Measurements from ENCODE around the gene SH2D3C.

Gene SH2D3C

DNA sequence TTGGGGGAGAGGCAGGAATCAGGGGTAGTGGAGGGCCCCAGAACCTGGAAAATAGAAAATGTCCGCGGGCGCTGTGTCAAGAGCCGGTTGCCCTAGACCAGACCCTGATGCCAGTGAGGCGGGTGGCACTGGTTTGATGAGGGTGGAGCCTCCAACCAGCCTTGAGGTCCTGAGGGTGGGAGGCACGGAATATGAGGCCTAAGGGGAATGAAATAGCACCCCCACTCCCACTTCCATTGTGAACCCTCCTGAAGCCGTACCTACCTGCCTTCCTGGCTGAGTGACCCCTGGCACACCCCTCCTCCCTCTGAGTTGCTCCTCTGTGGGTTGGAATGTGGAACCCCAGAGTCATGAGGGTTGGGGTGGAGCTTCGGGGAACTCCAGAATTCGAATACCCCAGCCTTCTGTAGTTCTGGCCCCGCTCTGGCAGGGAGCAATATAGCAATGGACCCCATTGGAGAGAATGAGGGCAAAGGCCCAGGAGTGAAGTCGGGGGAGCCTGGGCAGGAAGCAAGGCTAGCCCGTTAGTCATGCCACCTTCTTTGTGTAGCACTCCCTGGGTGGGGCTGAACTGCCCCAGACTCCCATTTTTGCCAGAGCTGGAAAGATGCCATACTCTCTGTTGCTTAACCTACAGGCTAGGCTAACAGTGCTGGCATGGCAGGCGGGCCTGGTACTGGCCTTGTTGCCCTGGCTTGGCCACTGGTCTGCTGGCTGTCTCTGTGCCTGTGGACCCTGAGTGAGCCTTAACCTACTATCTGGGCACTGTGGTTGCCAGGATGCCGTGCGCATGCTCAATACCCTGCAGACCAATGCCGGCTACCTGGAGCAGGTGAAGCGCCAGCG, 25.3 kb upstream of the SH2D3C start:
- Histone ChIP-seq H3K27ac (ENCODE audit: low read depth, low read length) (peak overlapping the region; percentile 68), H2BK12ac (ENCODE audit: low read length) (peak overlapping the region; percentile 21), H3K27me3 (ENCODE audit: insufficient read depth, low read length) (no peaks in the 10 kb centered on the region), H3K14ac (ENCODE audit: low read length) (peak overlapping the region; percentile 93), H3K18ac (ENCODE audit: low read length) (peak overlapping the region; percentile 70), H2AFZ (ENCODE audit: insufficient read depth, low read length, poor library complexity) (peak overlapping the region; percentile 89), H3K4me2 (ENCODE audit: low read length) (peak overlapping the region; percentile 97), H3K4me3 (ENCODE audit: low read depth, low read length) (peak overlapping the region; percentile 95), H4K91ac (ENCODE audit: low read depth, low read length) (peak overlapping the region; percentile 89), H4K8ac (ENCODE audit: low read depth, low read length) (peak overlapping the region; percentile 84), H3K23ac (ENCODE audit: low read length) (no peak overlapping the region), H3K36me3 (ENCODE audit: control insufficient read depth in 1 of 2, insufficient read depth in 2 of 2, low read length in 2 of 2) (peaks cover 19 to 25% of the 10 kb centered on the region in 2 experiments), H3K9ac (ENCODE audit: low read length) (peak overlapping the region; percentile 79), H2BK5ac (ENCODE audit: low read depth, low read length, poor library complexity) (peak overlapping the region; percentile 80), H3K79me2 (ENCODE audit: control insufficient read depth, insufficient read depth, low read length, poor library complexity) (peaks cover 8% of the 10 kb centered on the region), H3K9me3 (ENCODE audit: insufficient read depth, low read depth, low read length) (no peaks in the 10 kb centered on the region), H4K12ac (ENCODE audit: low read depth, low read length) (peak overlapping the region; percentile 61), H3K4ac (ENCODE audit: low read depth, low read length) (peak overlapping the region; percentile 94), H2BK120ac (ENCODE audit: insufficient read depth, low read length, poor library complexity) (peak overlapping the region; percentile 93), H3K79me1 (ENCODE audit: low read length) (peaks cover 11% of the 10 kb centered on the region), H2AK5ac (ENCODE audit: low read length) (peak overlapping the region; percentile 65), H3K4me1 (ENCODE audit: control insufficient read depth in 1 of 2, insufficient read depth in 2 of 2, low read length in 2 of 2) (peaks cover 0 to 14% of the 10 kb centered on the region in 2 experiments)
- WGBS (ENCODE audit: extremely low coverage, insufficient coverage, insufficient read length): no CpG with 5 or more reads among the region's 18 CpGs
- DNase-seq: no peak

DNA sequence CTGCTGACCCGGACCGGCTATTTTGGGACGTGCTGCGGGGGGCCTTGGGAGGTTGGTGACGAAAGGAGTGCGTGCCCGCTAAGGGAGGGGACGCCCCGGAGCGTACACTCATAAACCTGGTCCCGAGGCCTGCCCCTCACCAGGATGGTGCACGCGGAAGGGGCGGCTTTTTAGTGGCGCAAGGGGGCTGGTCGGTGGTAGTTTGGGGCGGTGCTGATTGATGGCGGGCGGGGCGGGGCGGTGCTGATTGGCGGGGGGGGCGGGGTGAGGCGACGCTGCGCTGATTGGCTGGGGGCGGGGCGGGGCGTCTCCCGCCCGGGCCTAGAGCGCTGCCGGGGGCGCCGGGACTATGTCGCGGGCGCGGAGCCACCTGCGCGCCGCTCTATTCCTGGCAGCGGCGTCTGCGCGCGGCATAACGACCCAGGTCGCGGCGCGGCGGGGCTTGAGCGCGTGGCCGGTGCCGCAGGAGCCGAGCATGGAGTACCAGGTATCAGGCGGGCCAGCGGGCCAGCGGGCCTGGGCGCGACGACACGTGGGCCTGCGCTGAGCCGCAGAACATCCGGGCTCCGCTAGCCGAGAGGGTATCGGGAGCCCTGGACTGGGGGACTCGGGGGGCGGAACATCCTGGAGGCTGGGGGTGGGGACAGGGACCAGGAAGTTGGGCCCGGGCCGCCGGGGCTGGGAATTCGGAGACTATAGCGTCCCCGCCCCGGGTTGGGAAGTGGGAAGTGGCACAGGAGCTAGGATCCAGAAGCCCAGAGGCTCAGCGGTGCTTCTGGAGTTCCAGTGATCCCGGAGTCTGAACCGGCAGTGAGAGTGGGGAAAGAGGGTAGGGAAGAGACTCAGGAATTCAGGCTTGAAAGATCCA, 24.3 kb upstream of the SH2D3C start, which contains the start of gene FPGS:
TSS of gene FPGS (plus strand) at position 307 of the 868 bp plus-strand sequence. CDS start at position 350, 43 bp downstream.
- Histone ChIP-seq H3K27ac (ENCODE audit: low read depth, low read length) (peak within 1 kb of the TSS; percentile 79), H3K4ac (ENCODE audit: low read depth, low read length) (peak within 1 kb of the TSS; percentile 94), H2BK5ac (ENCODE audit: low read depth, low read length, poor library complexity) (peak within 1 kb of the TSS; percentile 80), H4K8ac (ENCODE audit: low read depth, low read length) (peak within 1 kb of the TSS; percentile 84), H4K91ac (ENCODE audit: low read depth, low read length) (peak within 1 kb of the TSS; percentile 89), H3K79me2 (ENCODE audit: control insufficient read depth, insufficient read depth, low read length, poor library complexity) (peaks cover 8% of the 10 kb centered on the region), H2BK12ac (ENCODE audit: low read length) (peak within 1 kb of the TSS; percentile 21), H2BK120ac (ENCODE audit: insufficient read depth, low read length, poor library complexity) (peak within 1 kb of the TSS; percentile 93), H3K18ac (ENCODE audit: low read length) (peak within 1 kb of the TSS; percentile 70), H3K4me3 (ENCODE audit: low read depth, low read length) (peak within 1 kb of the TSS; percentile 95), H3K4me2 (ENCODE audit: low read length) (peak within 1 kb of the TSS; percentile 97), H4K12ac (ENCODE audit: low read depth, low read length) (peak within 1 kb of the TSS; percentile 61), H3K79me1 (ENCODE audit: low read length) (peaks cover 11% of the 10 kb centered on the region), H3K36me3 (ENCODE audit: control insufficient read depth in 1 of 2, insufficient read depth in 2 of 2, low read length in 2 of 2) (peaks cover 11 to 18% of the 10 kb centered on the region in 2 experiments), H3K4me1 (ENCODE audit: control insufficient read depth in 1 of 2, insufficient read depth in 2 of 2, low read length in 2 of 2) (peaks cover 0 to 14% of the 10 kb centered on the region in 2 experiments), H3K14ac (ENCODE audit: low read length) (peak within 1 kb of the TSS; percentile 93), H2AK5ac (ENCODE audit: low read length) (peak within 1 kb of the TSS; percentile 65), H3K9ac (ENCODE audit: low read length) (peak within 1 kb of the TSS; percentile 91), H2AFZ (ENCODE audit: insufficient read depth, low read length, poor library complexity) (peak within 1 kb of the TSS; percentile 89), H3K9me3 (ENCODE audit: insufficient read depth, low read depth, low read length) (no peaks in the 10 kb centered on the region), H3K27me3 (ENCODE audit: insufficient read depth, low read length) (no peaks in the 10 kb centered on the region), H3K23ac (ENCODE audit: low read length) (no peak within 1 kb of the TSS)
- no CpG with 5 or more reads among the region's 83 CpGs for WGBS (ENCODE audit: extremely low coverage, insufficient coverage, insufficient read length)
- peak; percentile 71 to 77 for DNase-seq

GRCh38 chr9:127801955-127802575, 23.6 kb upstream of the SH2D3C start:
- no peak overlapping the region for H3K4ac ChIP-seq (ENCODE audit: low read depth, low read length)
- 100% methylated on average over 1 of the region's 10 CpGs for WGBS (ENCODE audit: extremely low coverage, insufficient coverage, insufficient read length)

More at GRCh38 chr9:127801955-127802575, 23.6 kb upstream of the SH2D3C start:
- H2AFZ ChIP-seq (ENCODE audit: insufficient read depth, low read length, poor library complexity): peak overlapping the region; percentile 80
- H4K12ac ChIP-seq (ENCODE audit: low read depth, low read length): peak overlapping the region; percentile 17
- H3K4me1 ChIP-seq (ENCODE audit: control insufficient read depth in 1 of 2, insufficient read depth in 2 of 2, low read length in 2 of 2): peaks cover 0 to 14% of the 10 kb centered on the region in 2 experiments
- no peak overlapping the region for H2AK5ac ChIP-seq (ENCODE audit: low read length)
- peaks cover 4 to 12% of the 10 kb centered on the region in 2 experiments for H3K36me3 ChIP-seq (ENCODE audit: control insufficient read depth in 1 of 2, insufficient read depth in 2 of 2, low read length in 2 of 2)
- H3K23ac ChIP-seq (ENCODE audit: low read length): no peak overlapping the region
- H3K4me2 ChIP-seq (ENCODE audit: low read length): peak overlapping the region; percentile 85
- peak in 1 of 2 donors; percentile 14 for DNase-seq
- no peaks in the 10 kb centered on the region for H3K27me3 ChIP-seq (ENCODE audit: insufficient read depth, low read length)
- H3K27ac ChIP-seq (ENCODE audit: low read depth, low read length): peak overlapping the region; percentile 23
- H3K79me2 ChIP-seq (ENCODE audit: control insufficient read depth, insufficient read depth, low read length, poor library complexity): peaks cover 8% of the 10 kb centered on the region
- peak overlapping the region; percentile 12 for H3K18ac ChIP-seq (ENCODE audit: low read length)
- peak overlapping the region; percentile 59 for H4K8ac ChIP-seq (ENCODE audit: low read depth, low read length)
- H2BK5ac ChIP-seq (ENCODE audit: low read depth, low read length, poor library complexity): peak overlapping the region; percentile 31
- peaks cover 11% of the 10 kb centered on the region for H3K79me1 ChIP-seq (ENCODE audit: low read length)
- H4K91ac ChIP-seq (ENCODE audit: low read depth, low read length): no peak overlapping the region
- peak overlapping the region; percentile 28 for H3K9ac ChIP-seq (ENCODE audit: low read length)
- H3K14ac ChIP-seq (ENCODE audit: low read length): peak overlapping the region; percentile 12
- H2BK120ac ChIP-seq (ENCODE audit: insufficient read depth, low read length, poor library complexity): peak overlapping the region; percentile 19
- H3K4me3 ChIP-seq (ENCODE audit: low read depth, low read length): peak overlapping the region; percentile 66
- no peaks in the 10 kb centered on the region for H3K9me3 ChIP-seq (ENCODE audit: insufficient read depth, low read depth, low read length)
- no peak overlapping the region for H2BK12ac ChIP-seq (ENCODE audit: low read length)
